NCI-H446 (cell line): ENCODE measurements around the gene RXRB.
"Not testable (repeated sequence)": the region's sequence is repeated elsewhere in the genome, so short reads cannot be mapped to it uniquely, and the experiment has no call there.

Source experiments
- DNase-seq, 2 experiments: peaks; one replicate each; lab custom pipeline; 2025; lab: John Stamatoyannopoulos, UW

RXRB gene

DNA sequence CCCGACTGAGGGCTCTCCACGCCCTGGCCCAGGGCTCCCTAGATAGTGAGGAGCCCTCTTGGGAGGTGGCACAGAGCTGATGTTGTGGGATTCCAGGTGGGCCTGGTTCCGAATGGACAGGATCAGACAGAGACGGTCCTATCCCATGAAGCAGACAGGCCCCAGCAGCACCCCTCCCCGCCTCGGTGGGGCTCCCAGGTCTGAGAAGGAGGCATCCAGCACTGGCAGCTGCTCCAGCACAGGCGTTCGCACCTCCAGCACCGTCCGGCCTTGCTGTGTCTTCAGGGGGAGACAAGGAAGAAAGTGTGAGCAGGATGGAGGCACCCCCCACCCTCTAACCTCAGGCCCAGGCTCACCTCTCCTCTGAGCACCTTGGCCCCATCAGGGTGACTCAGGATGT is 36.9 kb downstream of the RXRB start:
- DNase-seq = no peak

DNA sequence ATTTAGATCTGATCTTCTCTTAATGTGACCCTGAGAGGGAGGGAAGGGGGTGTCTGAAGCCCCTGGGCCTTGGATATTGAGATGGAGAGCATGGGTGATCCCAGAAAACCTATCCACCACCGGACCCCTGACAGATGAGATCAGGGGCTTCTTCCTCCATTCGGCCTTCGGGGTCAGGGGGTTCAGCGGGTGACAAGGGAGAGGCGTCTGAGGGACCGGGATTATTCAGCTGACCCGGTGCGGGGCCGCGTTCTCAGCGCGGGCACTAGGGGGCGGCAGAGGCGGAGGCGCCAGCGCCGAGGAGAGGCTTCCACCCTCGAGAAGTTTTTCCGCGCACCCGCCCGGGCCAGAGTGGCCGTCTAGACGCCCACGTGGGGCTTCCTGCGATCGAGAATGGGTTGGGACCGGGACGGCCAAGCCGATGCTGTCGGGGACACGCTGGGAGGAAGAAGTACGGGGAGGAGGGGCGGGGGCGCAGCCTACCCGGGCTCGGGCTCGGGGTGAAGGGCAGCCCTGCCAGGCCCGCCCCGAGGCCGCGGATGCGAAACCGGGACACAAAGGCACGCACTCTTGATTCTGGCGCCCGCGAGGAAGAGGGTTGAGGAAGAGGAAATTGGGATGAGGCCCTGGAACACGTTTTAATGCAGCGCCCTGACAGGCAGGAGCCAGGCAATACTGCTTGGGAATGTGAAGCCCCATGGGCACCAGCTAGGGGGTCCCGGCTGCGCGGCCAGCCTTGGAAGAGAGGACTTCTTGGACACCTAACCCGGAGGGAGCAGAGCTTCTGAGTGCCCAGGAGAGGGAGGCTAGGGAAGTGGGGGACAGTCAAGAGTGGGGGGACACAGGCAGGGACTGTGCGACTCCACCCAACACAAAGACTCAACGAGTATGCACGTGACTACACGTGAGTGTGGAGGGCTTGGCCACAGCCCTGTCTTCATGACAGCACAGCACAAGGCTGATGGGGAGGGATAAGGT is 38.8 kb downstream of the RXRB start:
- peak; percentile 45 to 74 for DNase-seq

- peak; percentile 96 to 97 for DNase-seq
These were observed 39.6 kb downstream of the RXRB start for GRCh38 chr6:33160728-33161344.

- no peak for DNase-seq
These were observed 40.4 kb downstream of the RXRB start for GRCh38 chr6:33160096-33160495.

DNA sequence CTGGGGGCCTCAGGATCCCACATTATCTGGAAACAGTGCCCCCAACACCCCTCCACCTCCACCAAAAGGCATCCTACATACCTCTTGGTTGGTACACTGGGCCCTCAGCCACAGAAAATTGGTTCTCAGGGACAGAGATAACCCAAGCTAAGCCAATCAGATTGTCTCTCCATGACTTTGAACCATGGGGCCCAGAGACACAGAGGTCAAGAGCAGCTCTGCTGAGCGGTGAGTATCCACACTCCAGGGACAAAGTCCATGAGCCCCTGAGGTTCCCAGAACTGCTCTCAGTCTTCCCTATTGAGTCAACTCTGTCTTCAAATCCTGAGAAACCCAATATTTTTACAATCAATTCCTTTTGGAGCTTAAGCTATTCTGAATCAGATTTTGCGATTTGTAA is 43.5 kb downstream of the RXRB start:
- no peak for DNase-seq

GRCh38 chr6:33156561-33156960 is 43.9 kb downstream of the RXRB start:
- no peak for DNase-seq

DNA sequence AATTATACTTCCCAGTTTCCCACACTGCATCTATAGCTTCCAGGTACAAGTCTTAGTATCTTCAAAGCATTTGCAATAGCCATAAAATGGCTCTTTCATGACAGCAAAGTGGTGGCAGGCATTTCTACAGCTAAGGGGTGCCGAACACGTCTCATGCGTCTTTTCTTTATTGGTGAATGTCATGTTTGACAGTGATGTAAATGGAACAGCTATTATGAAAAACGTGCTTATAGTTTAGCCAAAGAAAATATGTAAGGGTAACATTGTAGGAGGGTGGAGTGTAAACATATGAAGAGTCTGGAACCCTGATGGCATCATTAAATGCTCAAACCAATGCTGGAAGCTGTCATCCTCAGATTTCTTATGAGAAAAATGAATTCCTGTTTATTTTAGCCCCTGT is 46.1 kb downstream of the RXRB start:
- no peak for DNase-seq

DNA sequence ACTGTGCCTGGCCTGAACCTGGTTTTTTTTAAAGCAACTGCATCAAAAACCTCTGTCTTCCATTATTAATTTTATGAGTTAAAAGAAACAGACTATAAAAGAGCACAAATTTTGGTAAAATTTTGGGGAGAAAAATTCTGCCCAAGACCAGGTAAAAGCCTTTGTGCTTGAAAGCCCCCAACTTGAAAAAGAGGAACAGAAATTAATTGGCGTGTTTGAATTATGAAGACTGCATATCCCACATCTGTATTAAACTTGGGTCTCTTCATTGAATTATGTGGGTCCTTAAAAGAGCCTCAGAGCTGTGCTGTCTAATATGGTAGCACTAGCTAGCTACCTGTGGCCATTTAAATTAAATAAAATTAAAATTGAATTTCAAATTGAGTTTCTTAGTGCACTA is 49.4 kb downstream of the RXRB start:
- DNase-seq = no peak

DNA sequence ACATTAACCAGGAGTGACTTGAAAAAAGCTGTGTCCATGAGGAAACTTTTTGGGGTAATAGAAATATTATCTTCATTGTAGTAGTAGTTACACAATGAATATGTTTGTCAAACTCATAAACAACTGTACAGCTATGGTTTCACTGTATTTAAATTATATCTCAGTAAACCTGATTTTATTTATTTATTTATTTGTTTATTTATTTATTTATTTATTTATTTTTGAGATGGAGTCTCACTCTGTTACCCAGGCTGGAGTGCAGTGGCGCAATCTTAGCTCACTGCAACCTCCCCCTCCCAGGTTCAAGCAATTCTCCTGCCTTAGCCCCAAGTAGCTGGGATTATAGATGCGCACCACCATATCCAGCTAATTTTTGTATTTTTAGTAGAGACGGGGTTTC is 49.9 kb downstream of the RXRB start:
- DNase-seq = not testable (repeated sequence)

GRCh38 chr6:33147807-33148666 is 52.4 kb downstream of the RXRB start:
- peak; percentile 6 to 48 for DNase-seq

- DNase-seq = no peak
These were observed 56.1 kb downstream of the RXRB start for GRCh38 chr6:33144373-33144772.
